Smooth muscle cell (in vitro differentiated cells): ENCODE data around the gene POU3F1. TPM values are rescaled to one million over a fixed set of nuclear protein-coding genes. Genes with fewer than 3 reads are reported as not detected.

Experiments
- DNase-seq: peaks from one replicate; lab custom pipeline; 2025; ENCODE audit not compliant: unreplicated experiment; lab: John Stamatoyannopoulos, UW
- H2AFZ ChIP-seq: fragments of 200-600 bp; sonication (generic); 2 replicates; pipeline ENCODE4 v1.6.0; 2016; ENCODE audit warnings: antibody characterized with exemption, low read depth, mild to moderate bottlenecking
- H3F3A ChIP-seq: fragments of 200-600 bp; sonication (generic); 2 replicates; pipeline ENCODE4 v1.6.0; 2017; ENCODE audit warnings: antibody characterized with exemption, low read depth
- H3K27ac ChIP-seq: fragments of 200-600 bp; sonication (generic); 2 replicates; pipeline ENCODE4 v1.5.1; 2016; ENCODE audit warnings: low read depth, mild to moderate bottlenecking
- H3K27me3 ChIP-seq: fragments of 200-600 bp; sonication (generic); 2 replicates; pipeline ENCODE4 v1.6.1; 2016; ENCODE audit warnings: low read depth, mild to moderate bottlenecking
- H3K36me3 ChIP-seq: fragments of 200-600 bp; sonication (generic); 2 replicates; pipeline ENCODE4 v1.5.1; 2016; ENCODE audit warnings: low read depth
- H3K4me1 ChIP-seq: fragments of 200-600 bp; sonication (generic); 2 replicates; pipeline ENCODE4 v1.5.1; 2016; ENCODE audit warnings: low read depth
- H3K4me2 ChIP-seq: fragments of 200-600 bp; sonication (generic); 2 replicates; pipeline ENCODE4 v1.6.0; 2016; ENCODE audit warnings: mild to moderate bottlenecking
- H3K4me3 ChIP-seq: fragments of 200-600 bp; sonication (generic); 2 replicates; pipeline ENCODE4 v1.5.1; 2016; ENCODE audit warnings: mild to moderate bottlenecking
- H3K79me2 ChIP-seq: fragments of 200-600 bp; sonication (generic); 2 replicates; pipeline ENCODE4 v1.6.0; 2016; ENCODE audit warnings: low read depth, mild to moderate bottlenecking
- H3K9ac ChIP-seq: fragments of 200-600 bp; sonication (generic); 2 replicates; pipeline ENCODE4 v1.6.0; 2016; ENCODE audit warnings: low read depth
- H3K9me3 ChIP-seq: fragments of 200-600 bp; sonication (generic); replicated peaks from 2 replicates; pipeline ENCODE4 v1.5.1; 2016; ENCODE audit warnings: low read depth
- H4K20me1 ChIP-seq: fragments of 200-600 bp; sonication (generic); 2 replicates; pipeline ENCODE4 v1.6.0; 2016; ENCODE audit warnings: low read depth
- CTCF ChIP-seq: fragments of 200-600 bp; sonication (generic); IDR thresholded peaks from 2 replicates; pipeline ENCODE4 v1.5.1; 2017; ENCODE audit warnings: borderline replicate concordance, mild to moderate bottlenecking, antibody characterized with exemption; ENCODE audit not compliant: insufficient read depth, poor library complexity, severe bottlenecking
- WGBS: methylation state at CpG from one replicate; pipeline ENCODE4 v1.1.7; 2016; ENCODE audit warnings: low lambda C conversion rate; 5-methylcytosine and 5-hydroxymethylcytosine counted together
- polyA plus RNA-seq: library from polyadenylated mRNA; unstranded; fragments of >200 nt; fragmentation: Nextera tagmentation; extraction: Ambion mirVana; gene quantifications from 2 replicates; pipeline ENCODE4 v1.2.1, GENCODE V29; 2016
- total RNA-seq: library from RNA; depleted of rRNA; stranded (reverse); fragments of >200 nt; gene quantifications from 2 replicates; pipeline ENCODE4 v1.2.3, GENCODE V29; 2014

The POU3F1 gene
- total and polyA plus RNA-seq, 2 experiments from 2014 or later: 0.55 TPM; not detected in 1

GRCh38 chr1:38085666-38086330, 39.2 kb upstream of the POU3F1 start:
- Histone ChIP-seq H3K9ac (no peak overlapping the region), H3K27me3 (no peaks in the 10 kb centered on the region), H3K79me2 (no peaks in the 10 kb centered on the region), H3K9me3 (no peaks in the 10 kb centered on the region), H3K4me1 (no peaks in the 10 kb centered on the region), H2AFZ (no peak overlapping the region), H4K20me1 (no peaks in the 10 kb centered on the region), H3K4me2 (no peak overlapping the region), H3F3A (no peaks in the 10 kb centered on the region), H3K27ac (no peak overlapping the region), H3K36me3 (no peaks in the 10 kb centered on the region), H3K4me3 (no peak overlapping the region)
- no peak for TF ChIP-seq CTCF
- no peak for DNase-seq
- 82% methylated on average over 12 of the region's 12 CpGs for WGBS

- DNase-seq: no peak
- Histone ChIP-seq H3K27ac (no peak overlapping the region), H3K4me3 (no peak overlapping the region), H3F3A (no peaks in the 10 kb centered on the region), H3K27me3 (no peaks in the 10 kb centered on the region), H2AFZ (no peak overlapping the region), H3K36me3 (no peaks in the 10 kb centered on the region), H3K9me3 (no peaks in the 10 kb centered on the region), H3K4me1 (no peaks in the 10 kb centered on the region), H3K4me2 (no peak overlapping the region), H4K20me1 (no peaks in the 10 kb centered on the region), H3K79me2 (no peaks in the 10 kb centered on the region), H3K9ac (no peak overlapping the region)
- 74% methylated on average over 1 of the region's 1 CpG for WGBS
- TF ChIP-seq CTCF: no peak
These were observed 38.1 kb upstream of the POU3F1 start for GRCh38 chr1:38084700-38085099.

- H3K27me3 ChIP-seq: no peaks in the 10 kb centered on the region
- H3K79me2 ChIP-seq: no peaks in the 10 kb centered on the region
- H3K4me2 ChIP-seq: no peak overlapping the region
- WGBS: 88% methylated on average over 2 of the region's 2 CpGs
- no peak overlapping the region for H2AFZ ChIP-seq
- no peak overlapping the region for H3K4me3 ChIP-seq
- H3K9ac ChIP-seq: no peak overlapping the region
- no peak for DNase-seq
- no peaks in the 10 kb centered on the region for H3K4me1 ChIP-seq
- TF ChIP-seq CTCF: no peak
- no peaks in the 10 kb centered on the region for H4K20me1 ChIP-seq
- H3K27ac ChIP-seq: no peak overlapping the region
- H3F3A ChIP-seq: no peaks in the 10 kb centered on the region
- no peaks in the 10 kb centered on the region for H3K36me3 ChIP-seq
- no peaks in the 10 kb centered on the region for H3K9me3 ChIP-seq
These were observed 37.5 kb upstream of the POU3F1 start for GRCh38 chr1:38084113-38084512.

- DNase-seq: no peak
- Histone ChIP-seq H3K4me3 (no peak overlapping the region), H3K4me2 (no peak overlapping the region), H3K79me2 (no peaks in the 10 kb centered on the region), H3K36me3 (no peaks in the 10 kb centered on the region), H3K9ac (no peak overlapping the region), H3F3A (no peaks in the 10 kb centered on the region), H3K27me3 (no peaks in the 10 kb centered on the region), H2AFZ (no peak overlapping the region), H4K20me1 (no peaks in the 10 kb centered on the region), H3K4me1 (no peaks in the 10 kb centered on the region), H3K9me3 (no peaks in the 10 kb centered on the region), H3K27ac (no peak overlapping the region)
- WGBS: 81% methylated on average over 7 of the region's 7 CpGs
- TF ChIP-seq CTCF: no peak
These were observed 36.9 kb upstream of the POU3F1 start for GRCh38 chr1:38083541-38083940.
